T-helper 9 cell (primary cell): Measurements from ENCODE around the gene NUDT22.

ENCODE experiments used
- DNase-seq: peaks from one replicate; pipeline ENCODE4 v3.0.0-alpha.2; 2020

NUDT22 gene

GRCh38 chr11:64275841-64276240, 49.8 kb downstream of the NUDT22 start:
- no peak for DNase-seq

GRCh38 chr11:64276653-64277431, 50.8 kb downstream of the NUDT22 start:
- no peak for DNase-seq

- no peak for DNase-seq
These were observed 52.6 kb downstream of the NUDT22 start for GRCh38 chr11:64278576-64279190.
